Measurements from ENCODE around the gene UNC13B. TPM values are rescaled to one million over a fixed set of nuclear protein-coding genes. Genes with fewer than 3 reads are reported as not detected.

The UNC13B gene
- total RNA-seq, 1 experiment from 2014 or later = 48.2 TPM

GRCh38 chr9:35424356-35425352, 262.8 kb downstream of the UNC13B start:
- H3K4me3 Mint-ChIP-seq = no peak overlapping the region
- no CpG with 5 or more reads among the region's 7 CpGs for WGBS (ENCODE audit: extremely low coverage, insufficient read length, low lambda C conversion rate)
- H2BK12ac ChIP-seq (ENCODE audit: insufficient read length, low read depth, low read length) = no peak overlapping the region
- no peak overlapping the region for H2BK15ac ChIP-seq (ENCODE audit: low read depth, low read length)
- no peaks in the 10 kb centered on the region for H3K23me2 ChIP-seq (ENCODE audit: insufficient read length, low read depth, low read length, poor library complexity, severe bottlenecking)
- H3K79me2 ChIP-seq (ENCODE audit: insufficient read depth, low read length) = no peaks in the 10 kb centered on the region
- H3K27ac ChIP-seq (ENCODE audit: insufficient read length, low read depth, low read length) = no peak overlapping the region
- H4K91ac ChIP-seq (ENCODE audit: insufficient read length, low read depth, low read length) = no peak overlapping the region
- no peaks in the 10 kb centered on the region for H3K36me3 Mint-ChIP-seq (ENCODE audit: insufficient read depth in 1 of 3, low read depth in 3 of 3)
- no peak overlapping the region for H4K8ac ChIP-seq (replicated peaks; ENCODE audit: insufficient read length, low read depth, low read length)
- H3K9ac ChIP-seq (ENCODE audit: extremely low read depth, insufficient read length, low read length) = no peak overlapping the region
- no peaks in the 10 kb centered on the region for H3K27me3 ChIP-seq (ENCODE audit: insufficient read depth, low read length)
- H3K23ac ChIP-seq (ENCODE audit: insufficient read length, low read depth, low read length) = no peak overlapping the region
- no peak overlapping the region for H3K14ac ChIP-seq (ENCODE audit: insufficient read depth, low read length)
- H4K5ac ChIP-seq (ENCODE audit: insufficient read length, low read depth, low read length) = no peak overlapping the region
- no peak overlapping the region for H2AFZ ChIP-seq (ENCODE audit: low read length)
- no peaks in the 10 kb centered on the region for H3K4me1 ChIP-seq (ENCODE audit: insufficient read depth, low read length)
- H3K4me1 Mint-ChIP-seq = 0 out of 4 replicates have a peak, but pooled peaks cover 0 to 2% of the 10 kb centered on the region in 2 experiments
- no peak overlapping the region for H2BK20ac ChIP-seq (ENCODE audit: low read depth, low read length, poor library complexity, severe bottlenecking)
- no peak overlapping the region for H3K4ac ChIP-seq (ENCODE audit: low read depth, low read length)
- peaks cover 0 to 2% of the 10 kb centered on the region in 2 experiments; a peak in 3 of 5 replicates for H3K9me3 Mint-ChIP-seq
- H3K9me3 ChIP-seq (ENCODE audit: control insufficient read depth, low read depth, low read length) = no peaks in the 10 kb centered on the region
- H3K4me2 ChIP-seq (ENCODE audit: insufficient read depth, insufficient read length, low read length) = no peak overlapping the region
- peaks cover 6% of the 10 kb centered on the region for H3K27me3 Mint-ChIP-seq (ENCODE audit: low read depth)
- H2BK120ac ChIP-seq (ENCODE audit: low read depth, low read length, poor library complexity, severe bottlenecking) = no peak overlapping the region
- H3K18ac ChIP-seq (ENCODE audit: insufficient read length, low read depth, low read length) = no peak overlapping the region
- H3K56ac ChIP-seq (ENCODE audit: insufficient read length, low read depth, low read length) = no peak overlapping the region
- H3T11ph ChIP-seq (ENCODE audit: low read length) = no peak overlapping the region
- no peak for TF ChIP-seq CTCF (conservative IDR thresholded peaks at IDR 0.05)
- H3K27ac Mint-ChIP-seq = no peak overlapping the region
- H2AK5ac ChIP-seq (ENCODE audit: insufficient read length, low read length) = no peak overlapping the region
- H3K79me1 ChIP-seq (ENCODE audit: insufficient read depth, low read depth, low read length, poor library complexity, severe bottlenecking) = no peaks in the 10 kb centered on the region
- H4K20me1 ChIP-seq (ENCODE audit: control insufficient read depth, insufficient read depth, insufficient read length) = no peaks in the 10 kb centered on the region
- no peak for DNase-seq
- H2BK5ac ChIP-seq (ENCODE audit: insufficient read length, low read length) = no peak overlapping the region
